Stimulated activated naive CD8-positive, alpha-beta T cell treated with anti-CD3 and anti-CD28 coated beads, Interleukin-15, amount 100 ng/mL, for 72 hours (primary cell): ENCODE data around the gene NHLH1.

Experiments
- ATAC-seq: fragments of 150-1000 bp; cut with Tn5 transposase; 2 replicates; pipeline ENCODE4 v1.10.0; 2021; ENCODE audit warnings: mild to moderate bottlenecking, moderate library complexity
- DNase-seq, 2 donors: peaks; one replicate each; pipeline ENCODE4 v3.0.0; 2021 to 2022
- H3K27ac Mint-ChIP-seq, 2 donors: one replicate each; pipeline ENCODE4 v1.8.0; 2022; ENCODE audit warnings: mild to moderate bottlenecking in 2 of 2, mixed read lengths in 2 of 2, moderate library complexity in 2 of 2
- H3K27me3 Mint-ChIP-seq: one replicate; pipeline ENCODE4 v1.8.0; 2022; ENCODE audit warnings: mixed read lengths
- H3K4me1 Mint-ChIP-seq: one replicate; pipeline ENCODE4 v1.8.0; 2022; ENCODE audit warnings: mild to moderate bottlenecking, mixed read lengths
- H3K4me3 Mint-ChIP-seq, 2 donors: one replicate each; pipeline ENCODE4 v1.8.0; 2022; ENCODE audit warnings: mild to moderate bottlenecking in 2 of 2, mixed read lengths in 2 of 2, moderate library complexity in 1 of 2
- H3K9me3 Mint-ChIP-seq, 2 donors: one replicate each; pipeline ENCODE4 v1.8.0; 2022; ENCODE audit warnings: mixed read lengths in 2 of 2

NHLH1 gene

GRCh38 chr1:160397651-160398050 lies 30.8 kb downstream of the NHLH1 start:
- Mint-ChIP-seq H3K9me3 (no peaks in the 10 kb centered on the region), H3K27ac (no peak overlapping the region), H3K4me3 (no peak overlapping the region), H3K27me3 (peaks cover 15% of the 10 kb centered on the region), H3K4me1 (peaks cover 14% of the 10 kb centered on the region)
- ATAC-seq: no peak
- DNase-seq: no peak

- Mint-ChIP-seq H3K4me1 (peaks cover 14% of the 10 kb centered on the region), H3K9me3 (no peaks in the 10 kb centered on the region), H3K27ac (no peak overlapping the region), H3K4me3 (no peak overlapping the region), H3K27me3 (peaks cover 15% of the 10 kb centered on the region)
- no peak for ATAC-seq
- DNase-seq: no peak
Measured at GRCh38 chr1:160398823-160399222, 32.0 kb downstream of the NHLH1 start.

- Mint-ChIP-seq H3K27ac (no peak overlapping the region), H3K4me3 (peak overlapping the region; percentile 8 to 34), H3K9me3 (no peaks in the 10 kb centered on the region), H3K27me3 (peaks cover 15% of the 10 kb centered on the region), H3K4me1 (peaks cover 14% of the 10 kb centered on the region)
- DNase-seq (no peak), ATAC-seq (no peak)
Measured at GRCh38 chr1:160399544-160400222, 32.8 kb downstream of the NHLH1 start.

- Mint-ChIP-seq H3K9me3 (no peaks in the 10 kb centered on the region), H3K27me3 (peaks cover 15% of the 10 kb centered on the region), H3K4me3 (peak within 1 kb of the TSS; percentile 57 to 75), H3K4me1 (peaks cover 14% of the 10 kb centered on the region), H3K27ac (no peak within 1 kb of the TSS)
- DNase-seq: peak; percentile 54 to 65
- ATAC-seq: peak; percentile 55
Measured at GRCh38 chr1:160400223-160400645, 33.4 kb downstream of the NHLH1 start, which contains the start of gene VANGL2. TSS of gene VANGL2 (plus strand) at chr1:160400564. CDS start at chr1:160415838, 15,274 bp downstream.

- peaks cover 14% of the 10 kb centered on the region for H3K4me1 Mint-ChIP-seq
- peak overlapping the region; percentile 57 to 75 for H3K4me3 Mint-ChIP-seq
- peak in 1 of 2 donors; percentile 20 for DNase-seq
- peak; percentile 64 for ATAC-seq
- H3K27ac Mint-ChIP-seq: no peak overlapping the region
- no peaks in the 10 kb centered on the region for H3K9me3 Mint-ChIP-seq
- peaks cover 15% of the 10 kb centered on the region for H3K27me3 Mint-ChIP-seq
Measured at GRCh38 chr1:160400646-160401486, 34.0 kb downstream of the NHLH1 start.

GRCh38 chr1:160401487-160401805 lies 34.6 kb downstream of the NHLH1 start:
- DNase-seq (no peak), ATAC-seq (peak; percentile 3)
- Mint-ChIP-seq H3K27ac (no peak overlapping the region), H3K4me3 (peak overlapping the region; percentile 56), H3K4me1 (peaks cover 14% of the 10 kb centered on the region), H3K9me3 (no peaks in the 10 kb centered on the region), H3K27me3 (peaks cover 15% of the 10 kb centered on the region)

GRCh38 chr1:160402001-160402795 lies 35.3 kb downstream of the NHLH1 start:
- DNase-seq (no peak), ATAC-seq (no peak)
- H3K4me3 Mint-ChIP-seq: no peak overlapping the region
- peaks cover 15% of the 10 kb centered on the region for H3K27me3 Mint-ChIP-seq
- no peaks in the 10 kb centered on the region for H3K9me3 Mint-ChIP-seq
- no peak overlapping the region for H3K27ac Mint-ChIP-seq
- peaks cover 14% of the 10 kb centered on the region for H3K4me1 Mint-ChIP-seq

- H3K4me3 Mint-ChIP-seq: no peak overlapping the region
- H3K4me1 Mint-ChIP-seq: peaks cover 14% of the 10 kb centered on the region
- ATAC-seq (no peak), DNase-seq (no peak)
- H3K27ac Mint-ChIP-seq: no peak overlapping the region
- no peaks in the 10 kb centered on the region for H3K9me3 Mint-ChIP-seq
- peaks cover 15% of the 10 kb centered on the region for H3K27me3 Mint-ChIP-seq
Measured at GRCh38 chr1:160403244-160403643, 36.4 kb downstream of the NHLH1 start.

- ATAC-seq (no peak), DNase-seq (no peak)
- Mint-ChIP-seq H3K4me3 (no peak overlapping the region), H3K27me3 (peaks cover 15% of the 10 kb centered on the region), H3K4me1 (peaks cover 14% of the 10 kb centered on the region), H3K27ac (no peak overlapping the region), H3K9me3 (no peaks in the 10 kb centered on the region)
Measured at GRCh38 chr1:160404094-160404493, 37.2 kb downstream of the NHLH1 start.

- Mint-ChIP-seq H3K4me1 (peaks cover 14% of the 10 kb centered on the region), H3K27me3 (peaks cover 15% of the 10 kb centered on the region), H3K27ac (peak overlapping the region in 1 of 2 donors; percentile 9), H3K4me3 (no peak overlapping the region), H3K9me3 (no peaks in the 10 kb centered on the region)
- DNase-seq: no peak
- no peak for ATAC-seq
Measured at GRCh38 chr1:160405331-160405877, 38.5 kb downstream of the NHLH1 start.

GRCh38 chr1:160406131-160406968 lies 39.5 kb downstream of the NHLH1 start:
- no peak overlapping the region for H3K27ac Mint-ChIP-seq
- peaks cover 10% of the 10 kb centered on the region for H3K27me3 Mint-ChIP-seq
- ATAC-seq (no peak), DNase-seq (no peak)
- no peaks in the 10 kb centered on the region for H3K9me3 Mint-ChIP-seq
- peaks cover 6% of the 10 kb centered on the region for H3K4me1 Mint-ChIP-seq
- no peak overlapping the region for H3K4me3 Mint-ChIP-seq

GRCh38 chr1:160407839-160408801 lies 41.2 kb downstream of the NHLH1 start:
- no peak overlapping the region for H3K4me3 Mint-ChIP-seq
- no peak for ATAC-seq
- H3K27ac Mint-ChIP-seq: no peak overlapping the region
- H3K4me1 Mint-ChIP-seq: no peaks in the 10 kb centered on the region
- no peak for DNase-seq
- no peaks in the 10 kb centered on the region for H3K9me3 Mint-ChIP-seq
- H3K27me3 Mint-ChIP-seq: no peaks in the 10 kb centered on the region

- no peaks in the 10 kb centered on the region for H3K27me3 Mint-ChIP-seq
Measured at GRCh38 chr1:160408864-160409263, 42.0 kb downstream of the NHLH1 start.

GRCh38 chr1:160409486-160409885 lies 42.6 kb downstream of the NHLH1 start:
- no peaks in the 10 kb centered on the region for H3K4me1 Mint-ChIP-seq
- peak overlapping the region in 1 of 2 donors; percentile 35 for H3K27ac Mint-ChIP-seq
- ATAC-seq (no peak), DNase-seq (no peak)
- H3K4me3 Mint-ChIP-seq: no peak overlapping the region
- no peaks in the 10 kb centered on the region for H3K27me3 Mint-ChIP-seq
- no peaks in the 10 kb centered on the region for H3K9me3 Mint-ChIP-seq

More at GRCh38 chr1:160408864-160409263, 42.0 kb downstream of the NHLH1 start:
- H3K4me1 Mint-ChIP-seq: no peaks in the 10 kb centered on the region
- no peak overlapping the region for H3K27ac Mint-ChIP-seq
- no peaks in the 10 kb centered on the region for H3K9me3 Mint-ChIP-seq
- DNase-seq (no peak), ATAC-seq (no peak)
- H3K4me3 Mint-ChIP-seq: no peak overlapping the region
